Measurements from ENCODE around the gene LRRC18. TPM values are rescaled to one million over a fixed set of nuclear protein-coding genes. Genes with fewer than 3 reads are reported as not detected.

Gene LRRC18
- total RNA-seq, 1 donor = not detected

GRCh38 chr10:48964038-48964437 lies 24.4 kb upstream of the LRRC18 start:
- no peak for DNase-seq (ENCODE audit: low read depth)
- H3K4me3 ChIP-seq (ENCODE audit: low read depth, low read length) = no peak overlapping the region
- TF ChIP-seq CTCF (IDR thresholded peaks at IDR 0.05; ENCODE audit: insufficient read depth, low read length) = no peak

- no peak for TF ChIP-seq CTCF (IDR thresholded peaks at IDR 0.05; ENCODE audit: insufficient read depth, low read length)
- DNase-seq (ENCODE audit: low read depth) = no peak
- H3K4me3 ChIP-seq (ENCODE audit: low read depth, low read length) = no peak overlapping the region
These were observed 19.1 kb upstream of the LRRC18 start for GRCh38 chr10:48958598-48959190.

GRCh38 chr10:48957361-48958151 lies 17.9 kb upstream of the LRRC18 start:
- H3K4me3 ChIP-seq (ENCODE audit: low read depth, low read length) = no peak overlapping the region
- no peak for TF ChIP-seq CTCF (IDR thresholded peaks at IDR 0.05; ENCODE audit: insufficient read depth, low read length)
- no peak for DNase-seq (ENCODE audit: low read depth)

- H3K4me3 ChIP-seq (ENCODE audit: low read depth, low read length) = no peak overlapping the region
- DNase-seq (ENCODE audit: low read depth) = no peak
- TF ChIP-seq CTCF (IDR thresholded peaks at IDR 0.05; ENCODE audit: insufficient read depth, low read length) = no peak
These were observed 12.1 kb upstream of the LRRC18 start for GRCh38 chr10:48951707-48952106.

- no peak overlapping the region for H3K4me3 ChIP-seq (ENCODE audit: low read depth, low read length)
- no peak for DNase-seq (ENCODE audit: low read depth)
- TF ChIP-seq CTCF (IDR thresholded peaks at IDR 0.05; ENCODE audit: insufficient read depth, low read length) = no peak
These were observed 8.9 kb upstream of the LRRC18 start for GRCh38 chr10:48948470-48949037.

GRCh38 chr10:48947690-48948469 lies 8.2 kb upstream of the LRRC18 start:
- no peak for DNase-seq (ENCODE audit: low read depth)
- H3K4me3 ChIP-seq (ENCODE audit: low read depth, low read length) = no peak overlapping the region
- no peak for TF ChIP-seq CTCF (IDR thresholded peaks at IDR 0.05; ENCODE audit: insufficient read depth, low read length)
